Measurements from ENCODE around the gene FUT8. TPM values are rescaled to one million over a fixed set of nuclear protein-coding genes. Genes with fewer than 3 reads are reported as not detected.
A peak's percentile ranks its signal among the peaks of the same experiment; 100 is the strongest.

Gene FUT8
- total RNA-seq, 6 experiments from 2014 or later, result 59.5 to 70.4 (median 63.8) TPM

GRCh38 chr14:65410640-65411039 lies 1.9 kb upstream of the FUT8 start:
- no peak for DNase-seq
- H3K4me1 Mint-ChIP-seq (ENCODE audit: low read depth), result peaks cover 39% of the 10 kb centered on the region
- no peak for TF ChIP-seq CTCF (IDR thresholded peaks at IDR 0.05)
- no peaks in the 10 kb centered on the region for H3K9me3 Mint-ChIP-seq
- peak overlapping the region; percentile 97; the same call in 1 of the 2 replicates for H3K4me3 Mint-ChIP-seq
- peaks cover 5% of the 10 kb centered on the region; the same call in 1 of the 2 replicates for H3K27me3 Mint-ChIP-seq (ENCODE audit: insufficient read depth)
- peak overlapping the region; percentile 99 for H3K27ac Mint-ChIP-seq
- H3K36me3 Mint-ChIP-seq (ENCODE audit: low read depth), result no peaks in the 10 kb centered on the region

GRCh38 chr14:65411656-65412031 lies 886 bp upstream of the FUT8 start:
- H3K27me3 Mint-ChIP-seq (ENCODE audit: insufficient read depth), result peaks cover 5% of the 10 kb centered on the region; the same call in 1 of the 2 replicates
- peaks cover 39% of the 10 kb centered on the region for H3K4me1 Mint-ChIP-seq (ENCODE audit: low read depth)

GRCh38 chr14:65412856-65413738 lies 567 bp downstream of the FUT8 start:
- Mint-ChIP-seq H3K36me3 (ENCODE audit: low read depth) (no peaks in the 10 kb centered on the region), H3K4me1 (ENCODE audit: low read depth) (peaks cover 45% of the 10 kb centered on the region), H3K27me3 (ENCODE audit: insufficient read depth) (peaks cover 5% of the 10 kb centered on the region; the same call in 1 of the 2 replicates), H3K9me3 (no peaks in the 10 kb centered on the region), H3K27ac (peak overlapping the region; percentile 99), H3K4me3 (peak overlapping the region; percentile 97)
- DNase-seq, result peak; percentile 61
- no peak for TF ChIP-seq CTCF (IDR thresholded peaks at IDR 0.05)

More at GRCh38 chr14:65411656-65412031, 886 bp upstream of the FUT8 start:
- Mint-ChIP-seq H3K36me3 (ENCODE audit: low read depth) (no peaks in the 10 kb centered on the region), H3K4me3 (peak overlapping the region; percentile 97), H3K9me3 (no peaks in the 10 kb centered on the region), H3K27ac (peak overlapping the region; percentile 99)
- peak; percentile 91 for DNase-seq
- no peak for TF ChIP-seq CTCF (IDR thresholded peaks at IDR 0.05)

- H3K4me1 Mint-ChIP-seq (ENCODE audit: low read depth), result peaks cover 50% of the 10 kb centered on the region
- DNase-seq, result no peak
- H3K9me3 Mint-ChIP-seq, result no peaks in the 10 kb centered on the region
- H3K27me3 Mint-ChIP-seq (ENCODE audit: insufficient read depth), result peaks cover 5% of the 10 kb centered on the region; the same call in 1 of the 2 replicates
- peak overlapping the region; percentile 82 for H3K27ac Mint-ChIP-seq
- no peak for TF ChIP-seq CTCF (IDR thresholded peaks at IDR 0.05)
- no peaks in the 10 kb centered on the region for H3K36me3 Mint-ChIP-seq (ENCODE audit: low read depth)
- H3K4me3 Mint-ChIP-seq, result peak overlapping the region; percentile 97
Measured at GRCh38 chr14:65413739-65414045, 1.2 kb downstream of the FUT8 start.

GRCh38 chr14:65414961-65415589 lies 2.5 kb downstream of the FUT8 start:
- no peaks in the 10 kb centered on the region for H3K36me3 Mint-ChIP-seq (ENCODE audit: low read depth)
- peaks cover 5% of the 10 kb centered on the region; the same call in 1 of the 2 replicates for H3K27me3 Mint-ChIP-seq (ENCODE audit: insufficient read depth)
- H3K27ac Mint-ChIP-seq, result no peak overlapping the region
- H3K4me3 Mint-ChIP-seq, result peak overlapping the region; percentile 97
- peak; percentile 82 for TF ChIP-seq CTCF (IDR thresholded peaks at IDR 0.05)
- peak; percentile 44 for DNase-seq
- peaks cover 45% of the 10 kb centered on the region for H3K4me1 Mint-ChIP-seq (ENCODE audit: low read depth)
- no peaks in the 10 kb centered on the region for H3K9me3 Mint-ChIP-seq

Measured in HFFc6 (cell line).